A549 (cell line): ENCODE measurements around the gene KEL.

Experiments
- ATOH8 ChIP-seq: fragments of 250-450 bp; sonication (Bioruptor Pico); IDR thresholded peaks from 2 replicates; pipeline ENCODE4 v1.5.0; 2020; ENCODE audit warnings: low read depth, mild to moderate bottlenecking, moderate library complexity
- BHLHE40 ChIP-seq: IDR thresholded peaks from 2 replicates; pipeline ENCODE4 v1.6.1; 2012; ENCODE audit warnings: low read depth, low read length, inconsistent platforms
- CHD2 ChIP-seq: fragments of 150-350 bp; IDR thresholded peaks from 2 replicates; pipeline ENCODE4 v1.6.1; 2014; ENCODE audit warnings: low read length; ENCODE audit not compliant: partially characterized antibody
- CTCF ChIP-seq: fragments of >200 bp; sonication (Bioruptor Twin); formaldehyde crosslinking; IDR thresholded peaks from 3 replicates; pipeline ENCODE4 v1.5.1; 2016
- EP300 ChIP-seq, 2 experiments: fragments of >200 bp; sonication (Bioruptor Twin); formaldehyde crosslinking; IDR thresholded peaks; 2 replicates in 1 of 2; 3 replicates in 1 of 2; pipeline ENCODE4 v1.6.1; 2016 to 2017
- MAX ChIP-seq: IDR thresholded peaks from 2 replicates; pipeline ENCODE4 v1.6.1; 2012
- POLR2A ChIP-seq: IDR thresholded peaks from 2 replicates; pipeline ENCODE4 v1.6.1; 2012; ENCODE audit warnings: mild to moderate bottlenecking, low read length
- POLR2AphosphoS2 ChIP-seq: conservative IDR thresholded peaks from 2 replicates; pipeline ENCODE4 v1.6.1; 2012; ENCODE audit warnings: low read length, improper control_type of control experiment, inconsistent platforms
- RNF2 ChIP-seq: fragments of 200-600 bp; sonication (generic); IDR thresholded peaks from 2 replicates; pipeline ENCODE4 v1.6.1; 2016; ENCODE audit warnings: low read depth, mild to moderate bottlenecking, antibody characterized with exemption, moderate library complexity, borderline replicate concordance
- SMC3 ChIP-seq: fragments of >200 bp; sonication (Bioruptor Twin); formaldehyde crosslinking; IDR thresholded peaks from 3 replicates; pipeline ENCODE4 v1.6.1; 2018; ENCODE audit warnings: inconsistent platforms

GRCh38 chr7:142933092-142933475 is 29.1 kb downstream of the KEL start:
- TF ChIP-seq ATOH8 (CRISPR knock-in tag) (no peak), POLR2A (no peak), EP300 (IDR thresholded peaks at IDR 0.05) (no peak), POLR2AphosphoS2 (no peak), CTCF (no peak), SMC3 (no peak), CHD2 (no peak), BHLHE40 (no peak), MAX (no peak), RNF2 (no peak)
